Adrenal gland (tissue), 5 donors: ENCODE measurements around the gene SPARCL1.

ENCODE experiments used
- POLR2A ChIP-seq, 2 donors: fragments of 450-650 bp; IDR thresholded peaks; one replicate each; pipeline ENCODE4 v1.6.1; 2017; ENCODE audit warnings: antibody characterized with exemption in 2 of 2, mild to moderate bottlenecking in 2 of 2, moderate library complexity in 1 of 2
- TF ChIP-seq, protein P1 (sequence below), 6 experiments: fragments of 450-650 bp in 4 of 6; fragments of 200-600 bp in 2 of 6; sonication (generic) in 1 of 6; IDR thresholded peaks; 1 replicate in 5 of 6; 2 replicates in 1 of 6; pipeline versions ENCODE4 v1.5.1 to v1.8.0; 2016 to 2021; ENCODE audit warnings: antibody characterized with exemption in 6 of 6, mild to moderate bottlenecking in 2 of 6, moderate library complexity in 1 of 6
- donor health status: DM: no; HTN: no; CAD: no.

DNA sequence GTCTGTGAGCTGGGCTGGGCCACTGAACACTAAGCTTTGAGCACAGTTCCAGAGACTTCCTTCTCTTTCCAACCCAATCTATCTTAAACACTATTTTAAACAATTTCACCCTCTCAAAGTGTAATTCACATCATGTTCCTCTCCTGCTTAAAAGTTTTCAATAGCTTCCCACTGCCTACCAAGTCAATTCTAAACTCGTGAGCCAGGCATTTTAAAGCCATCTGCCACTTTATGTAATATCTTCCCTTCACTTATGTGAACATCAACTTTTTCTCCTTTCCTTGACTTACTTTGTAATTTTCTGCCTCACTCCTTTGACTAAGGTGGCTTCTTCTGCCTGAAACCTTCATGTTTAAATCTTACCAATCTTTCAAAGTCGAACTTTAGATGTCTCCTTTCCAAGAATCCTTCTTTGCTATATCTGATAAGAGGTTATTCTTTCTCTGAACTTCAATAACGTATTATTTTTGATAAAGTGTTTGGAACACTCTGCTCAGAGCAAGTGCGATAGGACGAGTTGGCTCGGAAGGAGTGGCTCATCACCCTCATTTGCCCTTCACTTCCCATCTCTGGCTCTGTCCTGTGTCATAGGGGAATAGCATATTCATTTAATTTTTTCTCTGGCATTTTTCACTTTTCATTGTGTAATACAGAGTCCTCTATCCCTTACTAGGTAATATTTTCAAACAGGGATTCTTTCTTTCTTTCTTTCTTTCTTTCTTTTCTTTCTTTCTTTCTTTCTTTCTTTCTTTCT lies 13.0 kb upstream of the SPARCL1 start:
- TF ChIP-seq, protein P1, sequence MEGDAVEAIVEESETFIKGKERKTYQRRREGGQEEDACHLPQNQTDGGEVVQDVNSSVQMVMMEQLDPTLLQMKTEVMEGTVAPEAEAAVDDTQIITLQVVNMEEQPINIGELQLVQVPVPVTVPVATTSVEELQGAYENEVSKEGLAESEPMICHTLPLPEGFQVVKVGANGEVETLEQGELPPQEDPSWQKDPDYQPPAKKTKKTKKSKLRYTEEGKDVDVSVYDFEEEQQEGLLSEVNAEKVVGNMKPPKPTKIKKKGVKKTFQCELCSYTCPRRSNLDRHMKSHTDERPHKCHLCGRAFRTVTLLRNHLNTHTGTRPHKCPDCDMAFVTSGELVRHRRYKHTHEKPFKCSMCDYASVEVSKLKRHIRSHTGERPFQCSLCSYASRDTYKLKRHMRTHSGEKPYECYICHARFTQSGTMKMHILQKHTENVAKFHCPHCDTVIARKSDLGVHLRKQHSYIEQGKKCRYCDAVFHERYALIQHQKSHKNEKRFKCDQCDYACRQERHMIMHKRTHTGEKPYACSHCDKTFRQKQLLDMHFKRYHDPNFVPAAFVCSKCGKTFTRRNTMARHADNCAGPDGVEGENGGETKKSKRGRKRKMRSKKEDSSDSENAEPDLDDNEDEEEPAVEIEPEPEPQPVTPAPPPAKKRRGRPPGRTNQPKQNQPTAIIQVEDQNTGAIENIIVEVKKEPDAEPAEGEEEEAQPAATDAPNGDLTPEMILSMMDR (IDR thresholded peaks at IDR 0.05) = no peak
- no peak for TF ChIP-seq POLR2A (IDR thresholded peaks at IDR 0.05)
